ENCODE results near the gene HUNK.

GRCh38 chr21:31901315-31901714 is 28.5 kb downstream of the HUNK start:
- no peak for TF ChIP-seq ZSCAN18 (CRISPR knock-in tag; IDR thresholded peaks at IDR 0.05)
- no peak for TF ChIP-seq CTCF (IDR thresholded peaks at IDR 0.05)
- TF ChIP-seq SMAD3 (CRISPR knock-in tag; IDR thresholded peaks at IDR 0.05; ENCODE audit: borderline replicate concordance) = no peak
- no peak for TF ChIP-seq SMAD4 (CRISPR knock-in tag; IDR thresholded peaks at IDR 0.05)
- TF ChIP-seq MYBL2 (CRISPR knock-in tag; IDR thresholded peaks at IDR 0.05) = no peak
- TF ChIP-seq MLX (CRISPR knock-in tag; IDR thresholded peaks at IDR 0.05) = no peak
- no peak for TF ChIP-seq MXD4 (CRISPR knock-in tag; IDR thresholded peaks at IDR 0.05; ENCODE audit: borderline replicate concordance)
- TF ChIP-seq CREB1 (CRISPR knock-in tag; IDR thresholded peaks at IDR 0.05) = no peak
- TF ChIP-seq USF1 (CRISPR knock-in tag; IDR thresholded peaks at IDR 0.05) = no peak
- no peak for TF ChIP-seq ZNF317 (CRISPR knock-in tag; IDR thresholded peaks at IDR 0.05; ENCODE audit: borderline replicate concordance, low read depth)
- no peak for TF ChIP-seq FOXP4 (CRISPR knock-in tag; IDR thresholded peaks at IDR 0.05)
- no peak for TF ChIP-seq FOXK1 (CRISPR knock-in tag; IDR thresholded peaks at IDR 0.05)
- TF ChIP-seq ZNF396 (CRISPR knock-in tag; IDR thresholded peaks at IDR 0.05; ENCODE audit: borderline replicate concordance) = no peak
- no peak for TF ChIP-seq ATF1 (CRISPR knock-in tag; IDR thresholded peaks at IDR 0.05)
